Loucy (cell line): ENCODE measurements around the gene ADAM30.

Experiments
- H2AFZ ChIP-seq: fragments of 200-600 bp; sonication (generic); 2 replicates; pipeline ENCODE4 v1.6.0; 2016; ENCODE audit warnings: antibody characterized with exemption, mild to moderate bottlenecking, low read length, moderate library complexity
- H3F3A ChIP-seq: fragments of 200-600 bp; 2 replicates; pipeline ENCODE4 v1.6.0; 2016; ENCODE audit warnings: antibody characterized with exemption, low read depth, mild to moderate bottlenecking
- H3K27me3 ChIP-seq: fragments of 200-600 bp; sonication (generic); 2 replicates; pipeline ENCODE4 v1.6.1; 2014; ENCODE audit warnings: low read length, mild to moderate bottlenecking; ENCODE audit not compliant: insufficient read depth, poor library complexity, severe bottlenecking
- H3K36me3 ChIP-seq: fragments of 200-600 bp; sonication (generic); 2 replicates; pipeline ENCODE4 v1.6.1; 2016; ENCODE audit warnings: low read length; ENCODE audit not compliant: insufficient read depth
- H3K4me1 ChIP-seq: fragments of 200-600 bp; sonication (generic); 2 replicates; pipeline ENCODE4 v1.5.1; 2014; ENCODE audit warnings: low read length, mild to moderate bottlenecking; ENCODE audit not compliant: insufficient read depth, poor library complexity, severe bottlenecking
- H3K4me2 ChIP-seq: fragments of 200-600 bp; sonication (generic); 2 replicates; pipeline ENCODE4 v1.6.0; 2014; ENCODE audit warnings: antibody characterized with exemption, low read length, low read depth, mild to moderate bottlenecking; ENCODE audit not compliant: poor library complexity, severe bottlenecking
- H3K4me3 ChIP-seq: fragments of 200-600 bp; sonication (generic); 2 replicates; pipeline ENCODE4 v1.5.1; 2014; ENCODE audit warnings: low read length, mild to moderate bottlenecking, mixed read lengths; ENCODE audit not compliant: poor library complexity, severe bottlenecking
- H3K79me2 ChIP-seq: fragments of 200-600 bp; sonication (generic); 2 replicates; pipeline ENCODE4 v1.6.1; 2014; ENCODE audit warnings: low read length; ENCODE audit not compliant: insufficient read depth
- H3K9ac ChIP-seq: fragments of 200-600 bp; sonication (generic); 2 replicates; pipeline ENCODE4 v1.6.0; 2014; ENCODE audit warnings: mild to moderate bottlenecking, low read depth, low read length, moderate library complexity; ENCODE audit not compliant: poor library complexity, severe bottlenecking
- H3K9me2 ChIP-seq: fragments of 200-600 bp; sonication (generic); replicated peaks from 2 replicates; pipeline ENCODE4 v1.6.1; 2016; ENCODE audit warnings: low read depth, low read length, mixed read lengths
- H3K9me3 ChIP-seq: fragments of 200-600 bp; sonication (generic); 2 replicates; pipeline ENCODE4 v1.6.1; 2014; ENCODE audit warnings: mild to moderate bottlenecking, antibody characterized with exemption, low read length, low read depth; ENCODE audit not compliant: insufficient read depth
- H4K20me1 ChIP-seq: fragments of 200-600 bp; sonication (generic); 2 replicates; pipeline ENCODE4 v1.6.0; 2014; ENCODE audit warnings: antibody characterized with exemption, low read length, mild to moderate bottlenecking; ENCODE audit not compliant: insufficient read depth, poor library complexity, severe bottlenecking
- CTCF ChIP-seq: fragments of 200-600 bp; sonication (generic); conservative IDR thresholded peaks from 2 replicates; pipeline ENCODE4 v1.5.1; 2014; ENCODE audit warnings: mild to moderate bottlenecking, antibody characterized with exemption, low read length
- EZH2phosphoT487 ChIP-seq: fragments of 200-600 bp; IDR thresholded peaks from 2 replicates; pipeline ENCODE4 v1.6.1; 2018; ENCODE audit warnings: antibody characterized with exemption, mild to moderate bottlenecking, moderate library complexity, borderline replicate concordance

Gene ADAM30

GRCh38 chr1:119940697-119941096, 44.4 kb upstream of the ADAM30 start:
- no peaks in the 10 kb centered on the region for H4K20me1 ChIP-seq
- H3K79me2 ChIP-seq, result no peaks in the 10 kb centered on the region

GRCh38 chr1:119937198-119937597, 40.9 kb upstream of the ADAM30 start:
- Histone ChIP-seq H3F3A (no peaks in the 10 kb centered on the region), H2AFZ (no peak overlapping the region), H3K4me1 (no peaks in the 10 kb centered on the region), H3K9me2 (no peaks in the 10 kb centered on the region), H3K9me3 (no peaks in the 10 kb centered on the region), H3K4me3 (no peak overlapping the region), H3K27me3 (no peaks in the 10 kb centered on the region), H3K4me2 (no peak overlapping the region), H3K9ac (no peak overlapping the region), H3K36me3 (peaks cover 94% of the 10 kb centered on the region), H4K20me1 (no peaks in the 10 kb centered on the region), H3K79me2 (no peaks in the 10 kb centered on the region)
- TF ChIP-seq EZH2phosphoT487, result no peak
- no peak for TF ChIP-seq CTCF

More at GRCh38 chr1:119940697-119941096, 44.4 kb upstream of the ADAM30 start:
- Histone ChIP-seq H3K27me3 (no peaks in the 10 kb centered on the region), H3K9me2 (no peaks in the 10 kb centered on the region), H2AFZ (no peak overlapping the region), H3K36me3 (peaks cover 60% of the 10 kb centered on the region), H3K4me3 (no peak overlapping the region), H3F3A (no peaks in the 10 kb centered on the region), H3K9ac (no peak overlapping the region), H3K4me1 (no peaks in the 10 kb centered on the region), H3K4me2 (no peak overlapping the region), H3K9me3 (no peaks in the 10 kb centered on the region)
- TF ChIP-seq CTCF (no peak), EZH2phosphoT487 (no peak)

- H3K4me2 ChIP-seq, result no peak overlapping the region
- no peak overlapping the region for H3K4me3 ChIP-seq
- H3K27me3 ChIP-seq, result no peaks in the 10 kb centered on the region
- TF ChIP-seq EZH2phosphoT487 (no peak), CTCF (no peak)
- no peaks in the 10 kb centered on the region for H3K4me1 ChIP-seq
- no peaks in the 10 kb centered on the region for H3K79me2 ChIP-seq
- H3F3A ChIP-seq, result no peaks in the 10 kb centered on the region
- H3K9ac ChIP-seq, result no peak overlapping the region
- peaks cover 83% of the 10 kb centered on the region for H3K36me3 ChIP-seq
- H4K20me1 ChIP-seq, result no peaks in the 10 kb centered on the region
- H2AFZ ChIP-seq, result no peak overlapping the region
- no peaks in the 10 kb centered on the region for H3K9me3 ChIP-seq
- no peaks in the 10 kb centered on the region for H3K9me2 ChIP-seq
Observed at GRCh38 chr1:119935915-119936314, 39.6 kb upstream of the ADAM30 start.
